Aorta (tissue), 4 donors: ENCODE results near the gene LRIT3. TPM values are rescaled to one million over a fixed set of nuclear protein-coding genes. Genes with fewer than 3 reads are reported as not detected.

Experiments used
- polyA plus RNA-seq, 2 donors: library from polyadenylated mRNA; stranded (reverse); fragments of 200-250 nt; gene quantifications; one replicate each; pipeline ENCODE4 v1.2.3, GENCODE V29; 2013
- total RNA-seq, 2 donors: library from RNA; stranded (reverse); fragmentation: NEBNext Ultra II Directional; extraction: Animal tissue kit (Norgen Biotek cat#: 25700); gene quantifications; one replicate each; pipeline ENCODE4 v1.2.1, GENCODE V29; 2021
- donor health status: healthy with polysubstance abuse.
- donor health status: Bipolar disorder and iron deficiency.
- donor health status: DM: no; HTN: no; CAD: no.
- donor health status: DM: yes; HTN: yes; CAD: no.

The LRIT3 gene
- total and polyA plus RNA-seq, 4 donors: 0.26 to 0.49 (median 0.36) TPM; not detected in 1

Other genes starting within 250 kb of the LRIT3 start
- 10 to 100 TPM; 11.1 to 19.3 TPM for gene CASP6, start 144.7 kb upstream of the LRIT3 start, total RNA-seq
- gene CASP6, start 144.7 kb upstream of the LRIT3 start, polyA plus RNA-seq: 10 to 100 TPM; 14.2 to 30.1 TPM
- gene PLA2G12A, start 118.0 kb upstream of the LRIT3 start, total RNA-seq: 10 to 100 TPM; 32.4 to 34.5 TPM
- 10 to 100 TPM; 10.3 to 12.8 TPM for gene PLA2G12A, start 118.0 kb upstream of the LRIT3 start, polyA plus RNA-seq
- gene CFI, start 46.1 kb upstream of the LRIT3 start, total RNA-seq: 10 to 100 TPM; 33.7 to 64.5 TPM
- gene CFI, start 46.1 kb upstream of the LRIT3 start, polyA plus RNA-seq: 1 to 10 TPM; 1.0 to 1.9 TPM
- 10 to 100 TPM in 1 of 2 donors, 1 to 10 TPM in 1; 9.8 to 11.3 TPM for gene GAR1, start 32.3 kb upstream of the LRIT3 start, total RNA-seq
- 10 to 100 TPM in 1 of 2 donors, 1 to 10 TPM in 1; 9.3 to 11.5 TPM for gene GAR1, start 32.3 kb upstream of the LRIT3 start, polyA plus RNA-seq
- gene RRH, start 20.1 kb upstream of the LRIT3 start, total RNA-seq: under 1 TPM; 0.27 to 0.71 TPM
- gene RRH, start 20.1 kb upstream of the LRIT3 start, polyA plus RNA-seq: not detected
- under 1 TPM; 0.29 to 0.54 TPM for gene EGF, start 64.8 kb downstream of the LRIT3 start, total RNA-seq
- 1 to 10 TPM in 1 of 2 donors, not detected in 1; 3.4 TPM for gene EGF, start 64.8 kb downstream of the LRIT3 start, polyA plus RNA-seq